HG03025 (cell line): ENCODE results near the gene GSTK1.
A peak's percentile ranks its signal among the peaks of the same experiment; 100 is the strongest.
"Not testable (repeated sequence)": the region's sequence is repeated elsewhere in the genome, so short reads cannot be mapped to it uniquely, and the experiment has no call there.

Source experiments
- ATAC-seq: cut with Tn5 transposase; IDR thresholded peaks from one replicate; pipeline ENCODE4 v1.9.1; 2021; ENCODE audit warnings: mild to moderate bottlenecking, moderate library complexity; ENCODE audit not compliant: unreplicated experiment, low FRiP score

The GSTK1 gene

GRCh38 chr7:143238289-143238980 lies 24.8 kb upstream of the GSTK1 start:
- no peak for ATAC-seq

- ATAC-seq, result no peak
Observed at GRCh38 chr7:143239813-143240212, 23.4 kb upstream of the GSTK1 start.

- ATAC-seq, result peak; percentile 75
Observed at GRCh38 chr7:143240291-143241168, 22.7 kb upstream of the GSTK1 start.

GRCh38 chr7:143242306-143242705 lies 20.9 kb upstream of the GSTK1 start:
- ATAC-seq, result no peak

GRCh38 chr7:143243111-143243510 lies 20.1 kb upstream of the GSTK1 start:
- ATAC-seq, result no peak

GRCh38 chr7:143243614-143244013 lies 19.6 kb upstream of the GSTK1 start:
- ATAC-seq, result no peak

GRCh38 chr7:143244321-143244720 lies 18.9 kb upstream of the GSTK1 start:
- ATAC-seq, result no peak

GRCh38 chr7:143245123-143245522 lies 18.1 kb upstream of the GSTK1 start:
- no peak for ATAC-seq

GRCh38 chr7:143247372-143247771 lies 15.9 kb upstream of the GSTK1 start:
- no peak for ATAC-seq

GRCh38 chr7:143248761-143249354 lies 14.4 kb upstream of the GSTK1 start:
- ATAC-seq, result no peak

GRCh38 chr7:143250199-143250598 lies 13.0 kb upstream of the GSTK1 start:
- no peak for ATAC-seq

GRCh38 chr7:143250822-143251221 lies 12.4 kb upstream of the GSTK1 start:
- no peak for ATAC-seq

- no peak for ATAC-seq
Observed at GRCh38 chr7:143252006-143252405, 11.2 kb upstream of the GSTK1 start.

GRCh38 chr7:143255564-143255963 lies 7.7 kb upstream of the GSTK1 start:
- no peak for ATAC-seq

- no peak for ATAC-seq
Observed at GRCh38 chr7:143256325-143256724, 6.9 kb upstream of the GSTK1 start.

GRCh38 chr7:143256932-143257331 lies 6.3 kb upstream of the GSTK1 start:
- peak; percentile 82 for ATAC-seq

GRCh38 chr7:143257501-143257900 lies 5.7 kb upstream of the GSTK1 start:
- ATAC-seq, result no peak

GRCh38 chr7:143258831-143259230 lies 4.4 kb upstream of the GSTK1 start:
- peak; percentile 41 for ATAC-seq

GRCh38 chr7:143259765-143260164 lies 3.5 kb upstream of the GSTK1 start:
- ATAC-seq, result no peak

GRCh38 chr7:143261901-143262300 lies 1.3 kb upstream of the GSTK1 start:
- ATAC-seq, result no peak

GRCh38 chr7:143264196-143264568 lies 941 bp downstream of the GSTK1 start:
- ATAC-seq, result not testable (repeated sequence)
